Brain pericyte (primary cell): ENCODE data around the gene KLF3.

Source experiments
- DNase-seq: peaks from one replicate; pipeline ENCODE4 v3.0.0-alpha.2; 2012; ENCODE audit warnings: low read depth, low spot score

The KLF3 gene

GRCh38 chr4:38654273-38654672, 9.7 kb upstream of the KLF3 start:
- no peak for DNase-seq

GRCh38 chr4:38656111-38656510, 7.9 kb upstream of the KLF3 start:
- no peak for DNase-seq

- no peak for DNase-seq
Measured at GRCh38 chr4:38659346-38659745, 4.7 kb upstream of the KLF3 start.

- no peak for DNase-seq
Measured at GRCh38 chr4:38660838-38661237, 3.2 kb upstream of the KLF3 start.

- no peak for DNase-seq
Measured at GRCh38 chr4:38661371-38661770, 2.6 kb upstream of the KLF3 start.

GRCh38 chr4:38662522-38663089, 1.4 kb upstream of the KLF3 start:
- no peak for DNase-seq

GRCh38 chr4:38663090-38663800, 754 bp upstream of the KLF3 start:
- no peak for DNase-seq

GRCh38 chr4:38664706-38665401, 855 bp downstream of the KLF3 start:
- DNase-seq: no peak

- DNase-seq: no peak
Measured at GRCh38 chr4:38665551-38666411, 1.8 kb downstream of the KLF3 start.

GRCh38 chr4:38666766-38667084, 2.7 kb downstream of the KLF3 start:
- no peak for DNase-seq

- DNase-seq: peak; percentile 84
Measured at GRCh38 chr4:38667085-38667893, 3.3 kb downstream of the KLF3 start.

- no peak for DNase-seq
Measured at GRCh38 chr4:38668203-38668971, 4.4 kb downstream of the KLF3 start.

- DNase-seq: no peak
Measured at GRCh38 chr4:38669208-38669607, 5.2 kb downstream of the KLF3 start.

GRCh38 chr4:38670109-38670901, 6.3 kb downstream of the KLF3 start:
- DNase-seq: no peak

GRCh38 chr4:38670939-38671591, 7.1 kb downstream of the KLF3 start:
- DNase-seq: no peak

GRCh38 chr4:38671592-38671940, 7.6 kb downstream of the KLF3 start:
- no peak for DNase-seq

- DNase-seq: no peak
Measured at GRCh38 chr4:38672074-38672396, 8.0 kb downstream of the KLF3 start.

- no peak for DNase-seq
Measured at GRCh38 chr4:38672397-38673129, 8.6 kb downstream of the KLF3 start.
